SK-N-SH treated with all-trans-retinoic acid at 6 μM for 48 hours (cell line): ENCODE results near the gene CFDP1.

ENCODE experiments used
- ATAC-seq: fragments of 200-7000 bp; cut with Tn5 transposase; 3 replicates; pipeline ENCODE4 v1.9.1; 2020; ENCODE audit warnings: mild to moderate bottlenecking, moderate library complexity
- ARNTL ChIP-seq: fragments of 450-650 bp; formaldehyde crosslinking; IDR thresholded peaks from 2 replicates; pipeline ENCODE4 v1.5.0; 2020; ENCODE audit warnings: low read depth, mild to moderate bottlenecking, moderate library complexity, borderline replicate concordance
- CREB5 ChIP-seq: fragments of 250-450 bp; sonication (Bioruptor Pico); IDR thresholded peaks from 2 replicates; pipeline ENCODE4 v1.5.1; 2020; ENCODE audit warnings: low read depth, mild to moderate bottlenecking, moderate library complexity
- CSRNP3 ChIP-seq: fragments of 250-450 bp; sonication (Bioruptor Pico); IDR thresholded peaks from 2 replicates; pipeline ENCODE4 v1.5.1; 2021; ENCODE audit warnings: mild to moderate bottlenecking, moderate library complexity
- ESRRG ChIP-seq: fragments of 250-450 bp; sonication (Bioruptor Pico); IDR thresholded peaks from 2 replicates; pipeline ENCODE4 v1.6.1; 2021; ENCODE audit warnings: mild to moderate bottlenecking
- GLIS3 ChIP-seq: fragments of 250-450 bp; sonication (Bioruptor Pico); IDR thresholded peaks from 2 replicates; pipeline ENCODE4 v1.5.0; 2020; ENCODE audit warnings: mild to moderate bottlenecking, moderate library complexity
- ISL1 ChIP-seq: fragments of 250-450 bp; sonication (Bioruptor Pico); IDR thresholded peaks from 2 replicates; pipeline ENCODE4 v2.1.2; 2022; ENCODE audit warnings: mild to moderate bottlenecking, moderate library complexity
- PATZ1 ChIP-seq: fragments of 250-450 bp; sonication (Bioruptor Pico); IDR thresholded peaks from 2 replicates; pipeline ENCODE4 v1.8.0; 2020; ENCODE audit warnings: mild to moderate bottlenecking, moderate library complexity, borderline replicate concordance
- POU6F1 ChIP-seq: fragments of 250-450 bp; sonication (Bioruptor Pico); IDR thresholded peaks from 2 replicates; pipeline ENCODE4 v1.8.0; 2021; ENCODE audit warnings: low read depth, mild to moderate bottlenecking, moderate library complexity, borderline replicate concordance
- PPARA ChIP-seq: fragments of 250-450 bp; sonication (Bioruptor Pico); IDR thresholded peaks from 2 replicates; pipeline ENCODE4 v1.5.0; 2020; ENCODE audit warnings: mild to moderate bottlenecking, borderline replicate concordance
- RARB ChIP-seq: fragments of 250-450 bp; sonication (Bioruptor Pico); IDR thresholded peaks from 2 replicates; pipeline ENCODE4 v1.8.0; 2021; ENCODE audit warnings: mild to moderate bottlenecking, moderate library complexity
- SNAI2 ChIP-seq: fragments of 250-450 bp; sonication (Bioruptor Pico); IDR thresholded peaks from 2 replicates; pipeline ENCODE4 v1.5.0; 2020; ENCODE audit warnings: mild to moderate bottlenecking, moderate library complexity
- TCF4 ChIP-seq: fragments of 250-450 bp; sonication (Bioruptor Pico); IDR thresholded peaks from 2 replicates; pipeline ENCODE4 v1.8.0; 2021; ENCODE audit warnings: mild to moderate bottlenecking, moderate library complexity, borderline replicate concordance
- TOX ChIP-seq: fragments of 250-450 bp; sonication (Bioruptor Pico); IDR thresholded peaks from 2 replicates; pipeline ENCODE4 v1.8.0; 2021; ENCODE audit warnings: mild to moderate bottlenecking, moderate library complexity, borderline replicate concordance
- TSHZ2 ChIP-seq: fragments of 250-450 bp; sonication (Bioruptor Pico); IDR thresholded peaks from 2 replicates; pipeline ENCODE4 v1.5.0; 2020; ENCODE audit warnings: mild to moderate bottlenecking, moderate library complexity
- ZC3H10 ChIP-seq: fragments of 250-450 bp; sonication (Bioruptor Pico); IDR thresholded peaks from 2 replicates; pipeline ENCODE4 v1.5.1; 2021; ENCODE audit warnings: mild to moderate bottlenecking, moderate library complexity
- ZFP3 ChIP-seq: fragments of 250-450 bp; sonication (Bioruptor Pico); IDR thresholded peaks from 2 replicates; pipeline ENCODE4 v1.5.0; 2020; ENCODE audit warnings: mild to moderate bottlenecking, moderate library complexity
- ZFP30 ChIP-seq: fragments of 450-650 bp; formaldehyde crosslinking; IDR thresholded peaks from 2 replicates; pipeline ENCODE4 v1.5.0; 2022; ENCODE audit warnings: mild to moderate bottlenecking, moderate library complexity
- ZNF565 ChIP-seq: fragments of 450-650 bp; formaldehyde crosslinking; conservative IDR thresholded peaks from 2 replicates; pipeline ENCODE4 v1.5.0; 2020; ENCODE audit warnings: low read depth, mild to moderate bottlenecking, moderate library complexity
- ZNF8 ChIP-seq: fragments of 450-650 bp; formaldehyde crosslinking; IDR thresholded peaks from 2 replicates; pipeline ENCODE4 v1.5.0; 2020; ENCODE audit warnings: mild to moderate bottlenecking, moderate library complexity

The CFDP1 gene

GRCh38 chr16:75383141-75383540 is 50.2 kb downstream of the CFDP1 start:
- TF ChIP-seq ZC3H10 (no peak), TSHZ2 (no peak), GLIS3 (CRISPR knock-in tag) (no peak), CSRNP3 (no peak), PPARA (CRISPR knock-in tag) (no peak), ARNTL (no peak), POU6F1 (CRISPR knock-in tag) (no peak), ISL1 (peak; percentile 81), ZFP3 (no peak)
- ATAC-seq: no peak; the same call in 2 of the 3 replicates

GRCh38 chr16:75382611-75383010 is 50.7 kb downstream of the CFDP1 start:
- TF ChIP-seq PPARA (CRISPR knock-in tag): no peak
- ATAC-seq: no peak

GRCh38 chr16:75380870-75381269 is 52.4 kb downstream of the CFDP1 start:
- ATAC-seq: no peak
- TF ChIP-seq GLIS3 (CRISPR knock-in tag) (no peak), TOX (CRISPR knock-in tag) (no peak), CSRNP3 (no peak), ZFP30 (CRISPR knock-in tag) (no peak), TSHZ2 (no peak), ZNF8 (CRISPR knock-in tag) (no peak), ESRRG (CRISPR knock-in tag) (no peak), ARNTL (no peak), POU6F1 (CRISPR knock-in tag) (no peak), RARB (CRISPR knock-in tag) (no peak), ZFP3 (no peak), TCF4 (no peak), PATZ1 (CRISPR knock-in tag) (no peak), SNAI2 (no peak), ZNF565 (CRISPR knock-in tag) (no peak), CREB5 (no peak)
